GM10248 (cell line): Measurements from ENCODE around the gene RPP25L.
A peak's percentile ranks its signal among the peaks of the same experiment; 100 is the strongest.

Source experiments
- CTCF ChIA-PET: fragments of 300-600 bp; sonication (Branson Sonifier 250); formaldehyde crosslinking; extraction: SDS; loops from one replicate; lab custom pipeline; 2021; ENCODE audit warnings: antibody characterized with exemption; lab: Yijun Ruan, JAX
- POLR2A ChIA-PET: fragments of 350-650 bp; sonication (Branson Sonifier 250); formaldehyde crosslinking; extraction: SDS; loops from one replicate; lab custom pipeline; 2020; ENCODE audit warnings: antibody characterized with exemption; lab: Yijun Ruan, JAX
- DNase-seq: peaks from one replicate; pipeline ENCODE4 v3.0.0; 2012; ENCODE audit errors: extremely low spot score
- TF ChIP-seq, protein P1 (sequence below): IDR thresholded peaks from 2 replicates; pipeline ENCODE4 v1.5.1; 2012; ENCODE audit warnings: mild to moderate bottlenecking, low read depth; ENCODE audit errors: extremely low read depth, missing control alignments, control extremely low read depth

Gene RPP25L

DNA sequence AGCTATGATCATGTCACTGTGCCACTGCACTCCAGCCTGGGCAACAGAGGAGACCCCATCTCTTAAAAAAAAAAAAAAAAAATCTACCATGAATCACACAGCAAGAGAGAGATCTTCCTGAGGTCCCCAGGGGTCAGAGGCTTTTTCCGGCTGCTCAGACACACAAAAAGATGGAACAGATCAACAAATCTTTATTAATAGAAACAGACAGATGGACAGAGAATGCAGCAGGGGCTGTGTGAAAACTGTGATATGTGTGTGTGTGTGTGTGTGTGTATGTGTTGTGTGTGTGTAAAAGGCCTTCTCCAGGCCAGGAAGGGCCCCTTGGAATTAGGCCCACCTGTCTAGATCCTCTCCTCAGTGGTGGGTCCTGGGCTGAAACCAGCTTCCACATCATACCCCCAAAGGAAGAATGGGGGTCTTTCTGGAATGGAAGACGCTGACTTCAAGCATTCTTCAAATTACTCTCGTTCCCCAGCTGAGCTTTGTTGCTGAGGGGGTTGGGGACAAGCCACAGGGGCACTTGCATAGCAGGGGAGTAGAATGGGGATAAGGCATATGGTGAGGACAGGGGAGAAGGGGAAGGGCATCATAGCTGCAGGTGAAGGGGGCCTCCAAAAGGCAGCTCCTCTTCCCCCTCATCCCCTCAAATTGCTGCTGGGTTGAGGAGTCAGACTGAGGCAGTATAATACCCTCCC lies 22.8 kb upstream of the RPP25L start:
- ChIA-PET CTCF (interaction anchor here (0.6 to 12.1 kb wide), 34 partner anchors 9 to 984 kb away, joined by 3 to 328 read pairs (median 4); partner anchors contain the start of genes CCL27, DCTN3, FAM219A and FANCG), POLR2A (interaction anchor here (1.6 kb wide), 1 partner anchor 14 kb away, joined by 3 read pairs; the partner anchor contains the start of gene DCTN3)
- TF ChIP-seq, protein P1, sequence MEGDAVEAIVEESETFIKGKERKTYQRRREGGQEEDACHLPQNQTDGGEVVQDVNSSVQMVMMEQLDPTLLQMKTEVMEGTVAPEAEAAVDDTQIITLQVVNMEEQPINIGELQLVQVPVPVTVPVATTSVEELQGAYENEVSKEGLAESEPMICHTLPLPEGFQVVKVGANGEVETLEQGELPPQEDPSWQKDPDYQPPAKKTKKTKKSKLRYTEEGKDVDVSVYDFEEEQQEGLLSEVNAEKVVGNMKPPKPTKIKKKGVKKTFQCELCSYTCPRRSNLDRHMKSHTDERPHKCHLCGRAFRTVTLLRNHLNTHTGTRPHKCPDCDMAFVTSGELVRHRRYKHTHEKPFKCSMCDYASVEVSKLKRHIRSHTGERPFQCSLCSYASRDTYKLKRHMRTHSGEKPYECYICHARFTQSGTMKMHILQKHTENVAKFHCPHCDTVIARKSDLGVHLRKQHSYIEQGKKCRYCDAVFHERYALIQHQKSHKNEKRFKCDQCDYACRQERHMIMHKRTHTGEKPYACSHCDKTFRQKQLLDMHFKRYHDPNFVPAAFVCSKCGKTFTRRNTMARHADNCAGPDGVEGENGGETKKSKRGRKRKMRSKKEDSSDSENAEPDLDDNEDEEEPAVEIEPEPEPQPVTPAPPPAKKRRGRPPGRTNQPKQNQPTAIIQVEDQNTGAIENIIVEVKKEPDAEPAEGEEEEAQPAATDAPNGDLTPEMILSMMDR: no peak
- DNase-seq: no peak

DNA sequence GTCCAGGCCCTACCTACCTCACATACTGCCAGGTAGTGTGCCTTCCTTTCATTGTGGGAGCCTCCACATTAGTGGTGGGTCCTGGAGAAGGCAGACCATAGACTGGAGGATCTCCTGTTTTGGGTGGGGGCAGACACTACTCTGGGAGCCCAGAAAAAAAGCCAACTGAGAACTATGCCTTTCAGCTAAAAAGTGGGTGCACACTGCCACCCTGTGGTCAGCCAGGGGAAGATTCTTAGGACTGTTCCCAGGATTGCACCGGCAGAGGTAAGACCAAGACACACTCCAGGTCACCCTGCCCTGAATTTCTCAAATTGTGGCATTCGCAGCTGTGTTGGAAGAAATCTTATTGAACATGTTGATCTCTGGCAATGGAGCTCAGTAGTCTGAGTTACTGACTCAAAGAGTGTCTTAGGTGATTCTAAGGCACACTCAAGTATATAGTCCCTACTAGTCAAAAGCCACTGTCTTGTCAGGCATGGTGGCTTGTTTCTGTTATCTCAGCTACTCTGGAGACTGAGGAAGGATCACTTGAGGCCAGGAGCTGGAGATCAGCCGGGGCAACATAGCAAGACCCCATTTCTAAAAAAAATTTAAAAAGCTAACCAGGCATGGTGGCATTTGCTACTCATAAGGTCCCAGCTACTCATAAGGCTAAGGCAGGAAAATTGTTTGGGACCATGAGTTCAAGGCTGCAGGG lies 22.1 kb upstream of the RPP25L start:
- DNase-seq: peak; percentile 73
- TF ChIP-seq, protein P1: peak; percentile 87
- POLR2A ChIA-PET: interaction anchor here (1.6 kb wide), 1 partner anchor 14 kb away, joined by 3 read pairs; the partner anchor contains the start of gene DCTN3
- CTCF ChIA-PET: interaction anchor here (0.6 to 12.1 kb wide), 36 partner anchors 9 to 985 kb away, joined by 3 to 328 read pairs (median 4); partner anchors contain the start of genes CCL27, DCTN3, FAM219A and FANCG

DNA sequence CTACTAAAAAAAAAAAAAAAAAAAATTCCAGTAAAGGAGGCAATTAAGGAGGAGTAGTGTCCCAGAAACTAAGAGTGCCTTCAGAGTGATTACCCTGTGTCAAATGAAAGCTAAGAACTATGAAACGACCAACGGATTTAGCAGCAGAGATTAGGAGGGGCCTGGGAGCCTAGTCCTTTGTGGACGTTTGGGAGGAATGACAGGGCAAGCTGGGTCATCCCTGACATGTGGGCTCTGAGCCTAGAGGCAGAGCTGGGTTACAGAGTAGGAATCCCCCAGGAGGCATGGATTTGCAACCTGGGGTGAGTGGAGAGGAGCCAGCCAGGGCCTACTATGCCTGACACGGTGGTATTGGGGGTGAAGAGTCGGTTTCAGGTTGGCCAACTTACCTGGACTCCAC lies 21.3 kb upstream of the RPP25L start:
- no peak for DNase-seq
- ChIA-PET POLR2A (no interaction called here), CTCF (interaction anchor here (0.6 to 12.1 kb wide), 21 partner anchors 8 to 419 kb away, joined by 3 to 328 read pairs (median 8); partner anchors contain the start of genes CCL27, DCTN3, FAM219A and GALT)
- TF ChIP-seq, protein P1: no peak

DNA sequence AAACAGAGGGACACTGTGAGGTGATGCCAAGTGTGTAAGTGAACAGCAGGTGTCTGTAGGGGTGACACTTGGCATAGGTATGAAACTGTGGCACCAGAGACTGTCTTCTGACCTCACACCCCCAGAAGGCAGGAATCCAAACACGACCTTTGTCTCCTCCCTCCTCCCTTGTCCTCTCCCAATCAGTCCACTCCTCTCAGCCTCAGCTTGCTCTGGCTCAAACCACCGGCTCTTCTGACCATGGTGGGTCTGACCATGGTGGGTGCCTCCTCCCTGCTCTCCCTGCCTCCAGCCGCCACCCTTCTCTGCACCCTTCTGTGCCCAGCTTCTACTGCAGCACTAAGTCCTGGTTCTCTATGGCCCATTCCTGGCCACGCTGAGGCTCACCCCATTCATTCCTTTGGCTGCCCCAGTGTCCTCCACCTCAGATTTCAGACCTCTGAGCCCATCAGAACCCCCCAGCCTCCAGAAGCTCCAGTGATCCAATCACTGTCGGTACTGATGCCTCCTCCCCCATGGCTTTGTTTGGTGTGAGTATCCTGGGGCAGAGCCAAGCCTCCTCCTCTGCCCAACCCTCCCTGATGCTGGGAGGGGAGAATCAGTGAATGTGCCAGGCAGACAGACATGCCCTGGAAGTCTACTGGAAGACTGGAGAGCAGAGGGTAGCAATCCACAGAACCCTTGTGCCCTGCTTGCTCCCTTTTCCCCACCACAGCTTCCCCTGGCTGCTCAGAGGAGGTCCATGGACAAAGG lies 18.7 kb upstream of the RPP25L start:
- POLR2A ChIA-PET: no interaction called here
- CTCF ChIA-PET: interaction anchor here (1.0 to 12.1 kb wide), 7 partner anchors 9 to 83 kb away, joined by 3 to 328 read pairs (median 7); partner anchors contain the start of genes DCTN3, GALT and RPP25L
- no peak for DNase-seq
- TF ChIP-seq, protein P1: no peak

DNA sequence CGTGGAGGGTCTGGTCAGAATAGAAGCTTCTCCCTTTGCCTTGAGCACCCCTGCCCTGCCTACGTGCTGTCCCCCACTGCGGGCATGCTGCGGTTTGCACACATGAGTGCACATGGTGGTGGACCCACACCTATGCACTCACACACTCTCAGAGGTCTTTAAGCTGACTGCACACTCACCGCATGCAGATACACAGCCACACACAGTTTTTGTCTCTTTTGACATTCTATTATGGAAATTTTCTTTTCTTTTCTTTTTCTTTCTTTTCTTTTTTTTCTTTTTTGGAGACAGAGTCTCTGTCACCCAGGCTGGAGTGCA lies 17.6 kb upstream of the RPP25L start:
- DNase-seq: no peak
- ChIA-PET CTCF (interaction anchor here (1.0 to 12.1 kb wide), 5 partner anchors 9 to 82 kb away, joined by 3 to 328 read pairs (median 7); partner anchors contain the start of genes DCTN3, RPP25L and SIGMAR1), POLR2A (no interaction called here)
- TF ChIP-seq, protein P1: no peak
